Lung (tissue), 12 donors: ENCODE data around the gene SLC5A9. TPM values are rescaled to one million over a fixed set of nuclear protein-coding genes. Genes with fewer than 3 reads are reported as not detected.

Source experiments
- ATAC-seq: fragments of 200-7000 bp; cut with Tn5 transposase; one replicate; pipeline ENCODE4 v1.9.1; 2020; ENCODE audit warnings: moderate number of reproducible peaks; ENCODE audit not compliant: insufficient read depth, low FRiP score
- DNase-seq, 3 donors: peaks; one replicate each; pipeline ENCODE4 v3.0.0-alpha.2; 2013 to 2017
- H3K27ac ChIP-seq, 2 donors: one replicate each; pipeline ENCODE4 v1.5.1; 2013; ENCODE audit warnings: mild to moderate bottlenecking in 2 of 2, moderate library complexity in 2 of 2, control low read depth in 1 of 2, inconsistent platforms in 1 of 2, low read depth in 1 of 2, low read length in 1 of 2
- H3K27me3 ChIP-seq, 3 donors: one replicate each; pipeline ENCODE4 v1.5.1; 2013; ENCODE audit warnings: low read length in 2 of 3; ENCODE audit not compliant: control insufficient read depth in 3 of 3, insufficient read depth in 3 of 3
- H3K36me3 ChIP-seq, 4 donors: one replicate each; pipeline ENCODE4 v1.5.1; 2013; ENCODE audit warnings: low read length in 4 of 4, mild to moderate bottlenecking in 1 of 4, moderate library complexity in 1 of 4; ENCODE audit not compliant: control insufficient read depth in 4 of 4, insufficient read depth in 4 of 4
- H3K4me1 ChIP-seq, 5 donors: one replicate each; pipeline ENCODE4 v1.5.1; 2013; ENCODE audit warnings: low read length in 5 of 5, mild to moderate bottlenecking in 2 of 5, moderate library complexity in 1 of 5; ENCODE audit not compliant: control insufficient read depth in 5 of 5, insufficient read depth in 5 of 5
- H3K4me3 ChIP-seq: one replicate; pipeline ENCODE4 v1.5.1; 2013; ENCODE audit warnings: mild to moderate bottlenecking, control low read depth, moderate library complexity
- H3K9ac ChIP-seq, 2 donors: one replicate each; pipeline ENCODE4 v1.5.1; 2013; ENCODE audit warnings: low read length in 2 of 2, control low read depth in 1 of 2; ENCODE audit not compliant: insufficient read depth in 1 of 2
- H3K9me3 ChIP-seq, 4 donors: one replicate each; pipeline ENCODE4 v1.5.1; 2013; ENCODE audit warnings: low read length in 3 of 4, mild to moderate bottlenecking in 1 of 4, moderate library complexity in 1 of 4; ENCODE audit not compliant: control insufficient read depth in 4 of 4, insufficient read depth in 3 of 4
- WGBS, 2 donors: extraction: QIAGEN DNeasy Blood & Tissue Kit; methylation state at CpG; one replicate each; pipeline ENCODE4 v1.1.7; 2013; 5-methylcytosine and 5-hydroxymethylcytosine counted together
- polyA plus RNA-seq, 2 donors: library from polyadenylated mRNA; stranded (reverse); fragments of 200-250 nt; gene quantifications; one replicate each; pipeline ENCODE4 v1.2.1, GENCODE V29; 2013
- total RNA-seq, 2 donors: library from RNA; depleted of rRNA in 1 of 2; stranded (reverse); fragments of >200 nt in 1 of 2; gene quantifications; one replicate each; pipeline ENCODE4 v1.2.1, GENCODE V29; 2014 to 2021
- TF ChIP-seq, protein P1 (sequence below): IDR thresholded peaks from 2 replicates; pipeline ENCODE4 v1.5.1; 2012; ENCODE audit warnings: mild to moderate bottlenecking; ENCODE audit errors: control extremely low read depth, extremely low read depth
- donor health status: control.
- donor health status: control.
- donor health status: Bipolar disorder and iron deficiency.
- donor health status: healthy.
- donor health status: DM: yes; HTN: yes; CAD: no.

SLC5A9 gene
- total and polyA plus RNA-seq, 4 donors, result 1.4 to 20.3 (median 3.0) TPM

DNA sequence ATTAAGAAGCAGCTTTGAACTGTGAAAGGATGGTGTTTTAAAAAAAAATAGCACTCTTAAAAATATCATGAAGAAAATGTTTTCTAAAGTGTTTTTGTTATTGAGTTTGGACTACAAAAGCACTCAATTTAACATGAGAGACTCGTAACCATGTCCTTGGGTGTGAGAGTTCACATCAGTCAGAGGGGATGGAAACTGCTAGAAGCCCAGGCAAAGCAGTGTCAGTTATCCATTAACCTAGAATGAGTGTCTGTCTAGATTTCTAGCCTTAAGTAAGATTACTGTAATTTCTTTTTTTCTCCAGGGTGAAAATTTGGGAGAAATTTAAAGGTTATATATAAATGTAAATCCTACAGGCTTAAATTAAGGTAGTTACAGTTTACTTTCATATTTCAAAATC is 31.7 kb downstream of the SLC5A9 start:
- no peak for ATAC-seq

DNA sequence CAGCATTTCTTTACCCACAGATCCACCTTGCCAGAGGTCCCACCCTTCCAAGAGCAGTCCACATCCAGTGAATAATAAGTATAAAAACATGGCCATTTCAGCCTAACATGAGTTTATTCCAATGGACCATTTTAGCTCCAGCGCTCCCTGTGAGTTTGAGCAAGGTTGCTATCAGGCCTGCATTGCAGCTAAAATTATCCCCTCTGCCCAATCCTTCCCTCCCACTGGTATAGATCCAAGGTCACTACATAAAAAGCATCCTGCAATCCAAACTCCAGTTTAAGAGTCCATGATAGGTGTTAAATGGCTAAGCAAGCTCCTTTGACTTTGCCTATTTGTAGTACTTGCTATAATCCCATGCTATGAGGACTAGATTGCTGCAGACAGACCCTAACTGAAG is 35.6 kb downstream of the SLC5A9 start:
- H3K27ac ChIP-seq, result no peak overlapping the region
- ATAC-seq, result no peak
- no peaks in the 10 kb centered on the region for H3K36me3 ChIP-seq
- TF ChIP-seq, protein P1, sequence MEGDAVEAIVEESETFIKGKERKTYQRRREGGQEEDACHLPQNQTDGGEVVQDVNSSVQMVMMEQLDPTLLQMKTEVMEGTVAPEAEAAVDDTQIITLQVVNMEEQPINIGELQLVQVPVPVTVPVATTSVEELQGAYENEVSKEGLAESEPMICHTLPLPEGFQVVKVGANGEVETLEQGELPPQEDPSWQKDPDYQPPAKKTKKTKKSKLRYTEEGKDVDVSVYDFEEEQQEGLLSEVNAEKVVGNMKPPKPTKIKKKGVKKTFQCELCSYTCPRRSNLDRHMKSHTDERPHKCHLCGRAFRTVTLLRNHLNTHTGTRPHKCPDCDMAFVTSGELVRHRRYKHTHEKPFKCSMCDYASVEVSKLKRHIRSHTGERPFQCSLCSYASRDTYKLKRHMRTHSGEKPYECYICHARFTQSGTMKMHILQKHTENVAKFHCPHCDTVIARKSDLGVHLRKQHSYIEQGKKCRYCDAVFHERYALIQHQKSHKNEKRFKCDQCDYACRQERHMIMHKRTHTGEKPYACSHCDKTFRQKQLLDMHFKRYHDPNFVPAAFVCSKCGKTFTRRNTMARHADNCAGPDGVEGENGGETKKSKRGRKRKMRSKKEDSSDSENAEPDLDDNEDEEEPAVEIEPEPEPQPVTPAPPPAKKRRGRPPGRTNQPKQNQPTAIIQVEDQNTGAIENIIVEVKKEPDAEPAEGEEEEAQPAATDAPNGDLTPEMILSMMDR, result no peak
- no peaks in the 10 kb centered on the region for H3K9me3 ChIP-seq
- H3K9ac ChIP-seq, result no peak overlapping the region
- WGBS, 2 donors, result 94 to 95% methylated on average over 1 of the region's 1 CpG
- no peak overlapping the region for H3K4me3 ChIP-seq
- H3K4me1 ChIP-seq, result peaks cover 0 to 4% (median 2%) of the 10 kb centered on the region in 5 donors
- DNase-seq, result no peak
- no peaks in the 10 kb centered on the region for H3K27me3 ChIP-seq

More for the DNA sequence above, 31.7 kb downstream of the SLC5A9 start:
- H3K4me1 ChIP-seq, result peaks cover 0 to 4% (median 0%) of the 10 kb centered on the region in 5 donors
- H3K27me3 ChIP-seq, result no peaks in the 10 kb centered on the region
- no peak overlapping the region for H3K27ac ChIP-seq
- WGBS, 2 donors, result 87 to 90% methylated on average over 1 of the region's 1 CpG
- no peak overlapping the region for H3K4me3 ChIP-seq
- TF ChIP-seq, protein P1, result no peak
- DNase-seq, result no peak
- H3K36me3 ChIP-seq, result no peaks in the 10 kb centered on the region
- H3K9me3 ChIP-seq, result no peaks in the 10 kb centered on the region
- H3K9ac ChIP-seq, result no peak overlapping the region

DNA sequence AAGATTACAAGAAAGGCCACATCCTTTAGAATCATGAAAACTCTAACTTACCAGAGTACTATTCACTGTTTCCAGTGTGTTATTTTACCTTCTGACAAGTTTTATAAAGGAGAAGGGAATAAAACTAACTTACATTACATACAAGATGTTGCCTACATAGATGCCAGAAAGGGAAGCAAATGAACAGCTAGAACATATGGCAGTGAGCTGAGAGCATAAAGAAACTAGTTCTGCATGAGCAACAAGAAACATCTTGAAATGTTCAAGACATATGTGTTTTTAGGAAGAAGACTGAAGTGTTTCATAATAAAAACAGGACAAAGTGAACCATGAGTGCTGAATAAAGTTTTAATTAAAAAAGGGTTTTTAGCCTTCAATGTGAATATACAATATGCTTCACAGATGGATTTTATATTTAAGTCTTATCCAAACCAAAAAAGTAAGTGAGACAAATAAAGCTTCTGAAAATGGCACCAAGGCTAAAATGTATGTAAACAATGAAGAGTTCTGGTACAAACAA is 39.4 kb downstream of the SLC5A9 start:
- Histone ChIP-seq H3K27ac (no peak overlapping the region), H3K9me3 (no peaks in the 10 kb centered on the region), H3K9ac (no peak overlapping the region), H3K4me3 (no peak overlapping the region), H3K36me3 (no peaks in the 10 kb centered on the region), H3K27me3 (no peaks in the 10 kb centered on the region), H3K4me1 (peaks cover 0 to 5% (median 4%) of the 10 kb centered on the region in 5 donors)
- TF ChIP-seq, protein P1, result no peak
- DNase-seq (peak in 1 of 3 donors; percentile 34), ATAC-seq (no peak)

DNA sequence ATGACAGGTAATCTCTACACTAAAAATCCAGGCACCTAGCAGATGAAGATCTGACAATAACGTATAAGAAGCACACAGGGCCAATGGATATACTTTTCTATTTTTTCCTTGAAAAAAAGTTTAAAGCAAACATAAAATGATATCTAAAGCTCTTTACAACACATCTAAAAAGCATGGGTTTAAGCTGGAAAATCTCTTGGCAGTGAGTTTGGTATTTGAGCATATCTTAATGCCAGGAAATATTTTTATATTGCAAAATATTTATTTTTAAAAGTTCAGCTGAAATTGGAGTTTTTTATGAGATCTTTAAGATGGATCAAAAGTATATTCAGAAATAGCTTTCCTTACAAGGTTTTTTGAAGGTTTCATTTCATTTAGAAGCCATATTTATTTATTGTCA is 40.5 kb downstream of the SLC5A9 start:
- TF ChIP-seq, protein P1, result no peak
- WGBS, 2 donors, result 61 to 77% methylated on average over 1 of the region's 1 CpG
- no peak overlapping the region for H3K9ac ChIP-seq
- H3K9me3 ChIP-seq, result peaks cover 0 to 3% (median 0%) of the 10 kb centered on the region in 4 donors
- no peaks in the 10 kb centered on the region for H3K36me3 ChIP-seq
- H3K4me3 ChIP-seq, result no peak overlapping the region
- peak in 2 of 3 donors; percentile 72 to 83 for DNase-seq
- H3K27me3 ChIP-seq, result no peaks in the 10 kb centered on the region
- no peak overlapping the region for H3K27ac ChIP-seq
- ATAC-seq, result no peak
- H3K4me1 ChIP-seq, result peaks cover 0 to 5% (median under 1%) of the 10 kb centered on the region in 5 donors
